DMS114 treated with DMSO at 0.1 percent for 48 hours (cell line): ENCODE results near the gene ARHGAP15.

Source experiments
- DNase-seq: peaks from one replicate; lab custom pipeline; 2025; ENCODE audit not compliant: unreplicated experiment; lab: John Stamatoyannopoulos, UW

ARHGAP15 gene

GRCh38 chr2:143259368-143259958, 130.2 kb downstream of the ARHGAP15 start:
- DNase-seq: peak; percentile 9

DNA sequence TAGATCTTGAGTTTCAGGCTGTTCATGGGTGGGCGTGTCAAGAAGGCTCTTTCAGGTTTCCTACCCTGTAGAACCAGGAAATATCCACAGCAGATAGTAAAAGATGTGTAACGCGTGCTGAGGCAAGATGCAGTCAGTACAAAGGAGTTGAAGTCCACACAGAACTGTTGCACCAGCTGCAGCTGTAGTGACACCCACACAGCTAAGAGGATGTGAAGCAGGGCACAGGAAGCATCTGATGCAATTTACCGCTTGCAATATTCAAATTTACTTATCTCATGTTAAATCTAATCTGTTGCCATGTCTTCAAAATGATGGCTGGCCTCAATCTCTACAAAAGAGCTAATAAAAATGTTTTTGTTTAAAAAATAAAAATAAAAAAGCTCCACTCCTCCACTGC, 132.8 kb downstream of the ARHGAP15 start:
- DNase-seq: no peak

DNA sequence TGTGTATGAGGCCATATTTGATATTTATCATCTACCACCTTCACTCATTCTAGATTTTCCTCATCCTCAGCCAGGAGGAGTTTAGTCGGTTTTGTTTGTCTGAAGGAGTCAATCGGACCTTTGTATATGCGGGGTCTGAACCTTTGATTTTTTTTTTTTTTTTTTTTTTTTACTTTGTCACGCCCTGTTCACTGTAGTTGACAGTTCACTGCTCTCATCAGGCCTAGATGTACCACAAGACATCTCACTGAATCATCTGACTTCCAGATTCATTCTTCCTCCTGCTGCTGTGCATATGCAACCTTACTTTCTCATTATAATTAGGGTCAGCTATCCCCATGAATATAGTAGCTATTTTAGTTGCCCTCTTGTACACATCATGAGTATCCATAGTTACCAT, 133.2 kb downstream of the ARHGAP15 start:
- no peak for DNase-seq

DNA sequence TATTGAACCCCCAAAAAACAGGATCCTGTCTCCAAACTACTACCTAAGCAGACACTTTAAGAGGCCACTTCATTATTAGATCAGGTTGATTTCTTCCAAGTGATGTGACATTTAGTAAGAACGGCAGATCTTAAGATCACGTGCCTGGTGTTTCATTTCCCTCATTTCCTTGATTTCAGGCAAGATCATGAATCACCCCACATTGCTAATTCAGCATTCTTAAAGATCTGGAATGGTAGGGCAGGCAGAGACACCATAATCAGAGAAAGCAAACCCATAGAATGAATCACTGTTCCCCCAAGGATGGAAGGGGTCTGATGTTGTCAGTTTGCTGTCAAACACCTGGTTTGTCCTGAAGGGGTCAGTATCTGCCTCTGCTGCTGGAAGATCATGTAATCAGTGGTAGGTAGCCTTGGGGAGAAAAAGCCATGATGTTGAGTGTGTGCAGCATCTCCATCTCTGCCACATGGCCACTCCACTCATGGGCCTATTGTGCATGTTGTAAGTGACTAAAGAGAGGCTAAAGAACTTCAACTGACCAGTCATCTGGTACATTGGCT, 133.9 kb downstream of the ARHGAP15 start:
- no peak for DNase-seq

DNA sequence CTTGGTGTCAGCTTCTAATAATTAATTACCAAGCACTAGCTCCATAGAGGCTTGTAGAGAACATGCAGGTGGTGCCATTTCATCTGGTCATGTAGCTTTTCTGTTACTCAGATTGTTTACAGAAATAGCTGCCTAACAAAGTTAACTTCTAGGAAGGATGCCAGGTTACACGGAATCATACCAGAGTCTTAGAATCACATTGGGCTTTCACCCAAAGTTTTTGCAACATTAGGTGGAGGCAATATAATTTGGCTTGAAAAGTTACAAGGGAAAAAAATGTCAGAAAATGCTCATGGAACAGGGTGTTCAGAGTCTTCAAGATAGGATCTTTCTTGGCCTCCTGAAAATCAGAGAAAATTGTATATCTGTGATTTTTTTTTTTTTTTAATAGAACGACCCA, 135.6 kb downstream of the ARHGAP15 start:
- DNase-seq: no peak

- no peak for DNase-seq
Observed at GRCh38 chr2:143279672-143280071, 150.5 kb downstream of the ARHGAP15 start.

- no peak for DNase-seq
Observed at GRCh38 chr2:143280097-143280757, 151.0 kb downstream of the ARHGAP15 start.

DNA sequence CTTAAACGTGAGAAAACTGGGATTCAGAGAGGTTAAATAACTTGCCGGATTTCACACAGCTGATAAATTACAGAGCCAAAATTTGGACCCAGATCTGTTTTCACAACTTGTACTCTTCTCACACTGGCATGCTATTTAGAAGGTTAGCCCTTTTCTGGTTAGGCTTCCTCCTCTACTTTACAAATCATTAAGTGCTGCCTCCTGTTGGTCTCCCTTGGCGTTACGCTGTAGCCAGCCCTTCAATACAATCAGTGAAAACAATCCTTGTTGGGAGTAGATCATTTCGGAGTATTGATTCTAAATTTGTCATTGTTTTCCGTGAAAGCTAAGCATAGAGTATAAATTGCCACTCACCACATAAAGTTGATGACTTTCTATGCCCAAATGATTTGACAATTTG, 153.5 kb downstream of the ARHGAP15 start:
- no peak for DNase-seq

DNA sequence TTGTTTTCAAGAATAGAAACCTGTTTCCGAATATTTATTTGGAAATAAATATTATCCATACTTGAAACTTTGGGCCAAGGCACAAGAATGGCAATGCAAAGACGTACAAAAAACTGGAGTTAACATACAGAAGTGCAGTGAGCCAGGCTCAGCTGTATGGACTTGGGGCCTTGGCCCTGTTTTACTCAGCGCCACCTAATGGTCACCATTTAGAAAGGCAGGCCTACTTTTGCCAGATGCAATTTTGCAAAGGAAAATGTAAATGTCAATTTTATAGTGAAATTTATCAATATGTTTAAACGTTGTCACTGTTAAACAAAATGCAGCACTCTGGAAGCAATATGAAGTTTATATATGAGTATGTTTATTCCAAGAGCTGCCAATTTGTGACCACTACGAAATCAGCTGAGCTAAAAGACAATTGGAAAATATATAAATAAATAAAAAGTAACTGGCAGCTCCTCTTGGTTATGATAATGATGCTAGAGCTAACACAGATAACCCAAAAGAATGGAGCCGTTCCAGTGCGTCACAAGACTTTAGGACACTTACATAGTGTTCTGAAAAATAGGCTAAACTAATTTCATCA, 155.0 kb downstream of the ARHGAP15 start:
- DNase-seq: no peak

GRCh38 chr2:143289025-143289424, 159.8 kb downstream of the ARHGAP15 start:
- DNase-seq: no peak

DNA sequence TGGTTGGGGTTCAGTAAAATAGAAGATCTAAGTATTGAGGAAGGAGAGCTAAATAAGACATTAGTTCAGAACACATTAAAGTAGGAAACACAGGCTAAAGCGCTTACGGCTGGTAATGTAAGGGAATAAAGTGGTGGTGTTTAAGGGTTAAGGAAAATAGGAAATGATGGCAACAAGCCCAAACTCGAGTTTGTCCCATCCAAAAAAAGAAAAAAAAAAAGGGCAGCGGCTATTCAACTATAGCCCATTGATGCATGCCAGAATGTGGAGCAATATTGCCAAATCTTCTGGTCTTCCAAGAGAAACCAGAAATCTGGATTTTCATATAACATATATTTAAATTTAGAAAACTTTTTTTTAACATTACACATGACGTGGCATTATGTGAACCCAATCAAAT, 161.0 kb downstream of the ARHGAP15 start:
- no peak for DNase-seq

DNA sequence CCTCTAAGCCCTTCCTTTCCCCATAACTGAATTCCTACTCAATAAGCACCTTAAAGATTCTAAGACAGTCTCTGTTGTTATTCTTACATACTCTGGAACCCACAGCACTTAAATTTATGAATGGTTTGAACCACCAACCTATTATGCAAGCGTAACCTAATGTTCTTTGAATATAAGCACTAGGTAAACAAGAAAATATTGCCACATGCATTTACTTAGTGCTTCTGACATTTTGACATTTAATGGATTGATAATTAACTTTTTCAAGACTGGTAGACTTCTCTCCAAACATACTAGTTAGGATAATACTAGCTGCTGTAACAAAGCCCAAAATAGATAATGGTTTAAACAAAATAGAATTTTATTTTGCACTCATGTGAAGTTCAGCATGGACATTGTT, 164.8 kb downstream of the ARHGAP15 start:
- DNase-seq: no peak

- no peak for DNase-seq
Observed at GRCh38 chr2:143296089-143296488, 166.9 kb downstream of the ARHGAP15 start.

GRCh38 chr2:143297182-143297581, 168.0 kb downstream of the ARHGAP15 start:
- no peak for DNase-seq

GRCh38 chr2:143300536-143300935, 171.3 kb downstream of the ARHGAP15 start:
- no peak for DNase-seq

- DNase-seq: no peak
Observed at GRCh38 chr2:143311426-143311825, 182.2 kb downstream of the ARHGAP15 start.

GRCh38 chr2:143312441-143312840, 183.2 kb downstream of the ARHGAP15 start:
- no peak for DNase-seq

DNA sequence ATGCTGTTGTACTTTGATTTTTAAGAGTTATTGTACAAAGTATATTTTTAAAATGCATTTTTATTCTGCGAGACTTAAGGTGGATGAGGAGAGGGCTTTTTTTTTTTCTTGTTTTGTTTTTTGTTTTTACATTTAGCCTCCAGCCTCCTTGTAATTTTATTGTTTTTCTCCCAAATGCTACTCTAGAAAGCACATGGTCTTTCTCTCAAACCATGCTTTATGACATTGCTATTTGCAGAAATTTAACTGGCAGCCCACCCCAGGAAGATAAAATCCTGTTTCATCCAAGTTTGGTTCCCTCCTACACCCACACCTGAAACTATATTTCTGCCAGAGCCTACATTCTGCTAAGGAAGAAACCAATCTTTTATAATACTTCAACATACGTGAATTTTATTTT, 184.6 kb downstream of the ARHGAP15 start:
- DNase-seq: no peak

GRCh38 chr2:143321994-143322393, 192.8 kb downstream of the ARHGAP15 start:
- DNase-seq: no peak

GRCh38 chr2:143329288-143329687, 200.1 kb downstream of the ARHGAP15 start:
- no peak for DNase-seq

DNA sequence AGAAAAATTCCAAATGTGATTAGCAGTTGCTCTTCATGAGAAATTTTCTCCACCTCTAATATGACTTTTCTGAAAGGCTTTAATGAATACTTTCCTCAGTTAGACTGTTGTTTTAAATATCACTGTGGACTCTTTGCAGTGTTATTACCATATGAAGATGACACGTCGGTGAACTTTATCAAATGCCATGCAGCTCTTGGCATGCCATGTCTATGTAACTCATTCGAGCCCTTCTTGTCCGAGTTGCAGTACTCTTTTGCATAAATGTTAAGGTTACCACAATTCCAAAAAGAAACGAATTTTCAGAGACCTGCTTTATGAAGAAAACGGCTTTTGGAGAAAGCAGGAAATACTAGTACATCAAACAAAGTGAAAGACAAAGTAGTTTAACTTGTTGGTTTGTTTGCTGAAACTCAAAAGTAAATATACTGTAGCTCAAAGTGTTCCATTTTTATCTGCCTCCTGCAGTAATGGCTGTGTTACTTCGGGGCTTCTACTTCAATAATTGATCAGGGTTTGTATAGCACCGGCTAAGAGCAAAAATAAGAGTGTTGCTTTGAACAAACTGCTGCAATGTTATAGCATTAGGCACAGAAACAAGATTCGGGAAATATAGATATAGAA, 204.1 kb downstream of the ARHGAP15 start:
- DNase-seq: no peak

GRCh38 chr2:143333847-143334246, 204.6 kb downstream of the ARHGAP15 start:
- no peak for DNase-seq
